Neural cell (in vitro differentiated cells): ENCODE measurements around the gene AP5B1. TPM values are rescaled to one million over a fixed set of nuclear protein-coding genes. Genes with fewer than 3 reads are reported as not detected.

Source experiments
- H2AFZ ChIP-seq: fragments of 200-600, 300-800 bp; sonication (generic), shearing (Covaris generic); 2 replicates; pipeline ENCODE4 v1.6.0; 2014; ENCODE audit warnings: low read depth, mild to moderate bottlenecking, antibody characterized with exemption, low read length, moderate library complexity
- H3F3A ChIP-seq: fragments of 200-600 bp; shearing (Covaris generic); 2 replicates; pipeline ENCODE4 v1.6.1; 2016; ENCODE audit warnings: mild to moderate bottlenecking, moderate library complexity, mixed read lengths, antibody characterized with exemption, low read length; ENCODE audit not compliant: insufficient read depth, poor library complexity, severe bottlenecking
- H3K27ac ChIP-seq: fragments of 200-600, 300-800 bp; sonication (generic), shearing (Covaris generic); 2 replicates; pipeline ENCODE4 v1.5.1; 2014; ENCODE audit warnings: mild to moderate bottlenecking, low read length, moderate library complexity
- H3K27me3 ChIP-seq: fragments of 300-800, 200-600 bp; sonication (generic), shearing (Covaris generic); 2 replicates; pipeline ENCODE4 v1.6.0; 2014; ENCODE audit warnings: mild to moderate bottlenecking, low read depth, low read length, moderate library complexity; ENCODE audit not compliant: insufficient read depth
- H3K36me3 ChIP-seq: fragments of 300-800, 200-600 bp; sonication (generic), shearing (Covaris generic); 2 replicates; pipeline ENCODE4 v1.5.1; 2014; ENCODE audit warnings: mild to moderate bottlenecking, antibody characterized with exemption, low read length, moderate library complexity; ENCODE audit not compliant: insufficient read depth
- H3K4me2 ChIP-seq: fragments of 300-800, 200-600 bp; sonication (generic), shearing (Covaris generic); 2 replicates; pipeline ENCODE4 v1.6.0; 2014; ENCODE audit warnings: mild to moderate bottlenecking, low read length
- H3K4me3 ChIP-seq: fragments of 300-800, 200-600 bp; sonication (generic), shearing (Covaris generic); 2 replicates; pipeline ENCODE4 v1.5.1; 2014; ENCODE audit warnings: mild to moderate bottlenecking, low read length, moderate library complexity
- H3K79me2 ChIP-seq: fragments of 200-600 bp; shearing (Covaris generic); replicated peaks from 2 replicates; pipeline ENCODE4 v1.6.0; 2014; ENCODE audit warnings: mild to moderate bottlenecking, low read length, moderate library complexity; ENCODE audit not compliant: insufficient read depth
- H3K9ac ChIP-seq: fragments of 300-800, 200-600 bp; sonication (generic), shearing (Covaris generic); 2 replicates; pipeline ENCODE4 v1.6.1; 2016; ENCODE audit warnings: mild to moderate bottlenecking, low read length, mixed read lengths
- H3K9me2 ChIP-seq: fragments of 200-600 bp; shearing (Covaris generic); 2 replicates; pipeline ENCODE4 v1.6.1; 2016; ENCODE audit warnings: mild to moderate bottlenecking, low read length, mixed read lengths; ENCODE audit not compliant: insufficient read depth
- H3K9me3 ChIP-seq: fragments of 200-600, 300-800 bp; sonication (generic), shearing (Covaris generic); 2 replicates; pipeline ENCODE4 v1.6.1; 2016; ENCODE audit warnings: mild to moderate bottlenecking, mixed run types, low read length, moderate library complexity, mixed read lengths
- H4K20me1 ChIP-seq: fragments of 200-600 bp; shearing (Covaris generic); 2 replicates; pipeline ENCODE4 v1.6.1; 2016; ENCODE audit warnings: mild to moderate bottlenecking, mixed run types; ENCODE audit not compliant: insufficient read depth
- EP300 ChIP-seq: fragments of 450-650 bp; conservative IDR thresholded peaks from 2 replicates; pipeline ENCODE4 v1.6.1; 2014; ENCODE audit warnings: antibody characterized with exemption, mild to moderate bottlenecking, moderate library complexity; ENCODE audit not compliant: poor library complexity, severe bottlenecking
- EZH2 ChIP-seq: fragments of 200-600, 300-800 bp; shearing (Covaris generic), sonication (generic); IDR thresholded peaks from 2 replicates; pipeline ENCODE4 v1.6.1; 2014; ENCODE audit warnings: antibody characterized with exemption, low read length, borderline replicate concordance, mild to moderate bottlenecking; ENCODE audit not compliant: insufficient read depth, poor library complexity, severe bottlenecking
- MXI1 ChIP-seq: fragments of 450-650 bp; conservative IDR thresholded peaks from 2 replicates; pipeline ENCODE4 v1.6.1; 2014; ENCODE audit warnings: antibody characterized with exemption, mild to moderate bottlenecking; ENCODE audit not compliant: poor library complexity, severe bottlenecking
- POLR2AphosphoS5 ChIP-seq: IDR thresholded peaks from 2 replicates; pipeline ENCODE4 v1.6.1; 2012
- RAD21 ChIP-seq: fragments of 450-650 bp; conservative IDR thresholded peaks from 2 replicates; pipeline ENCODE4 v1.6.1; 2014; ENCODE audit warnings: antibody characterized with exemption, mild to moderate bottlenecking, moderate library complexity
- REST ChIP-seq: IDR thresholded peaks from 2 replicates; pipeline ENCODE4 v1.6.1; 2012; ENCODE audit warnings: borderline replicate concordance
- SMC3 ChIP-seq: fragments of 450-650 bp; conservative IDR thresholded peaks from 2 replicates; pipeline ENCODE4 v1.6.1; 2014; ENCODE audit warnings: antibody characterized with exemption, mild to moderate bottlenecking, moderate library complexity; ENCODE audit not compliant: poor library complexity
- TAF1 ChIP-seq: IDR thresholded peaks from 2 replicates; pipeline ENCODE4 v1.6.1; 2012; ENCODE audit warnings: low read depth
- polyA plus RNA-seq: library from polyadenylated mRNA; depleted of rRNA; stranded (reverse); fragments of >200 nt; gene quantifications from 2 replicates; pipeline ENCODE4 v1.2.3, GENCODE V29; 2014
- TF ChIP-seq, protein P1 (sequence below): fragments of 450-650 bp; IDR thresholded peaks from 2 replicates; pipeline ENCODE4 v1.5.1; 2014; ENCODE audit warnings: antibody characterized with exemption, mild to moderate bottlenecking, moderate library complexity; ENCODE audit not compliant: poor library complexity, severe bottlenecking

The AP5B1 gene
- polyA plus RNA-seq, 1 donor from 2014 or later: 0.52 TPM

- Histone ChIP-seq H3K9me2 (no peaks in the 10 kb centered on the region), H3K4me2 (no peak overlapping the region), H4K20me1 (no peaks in the 10 kb centered on the region), H3K4me3 (no peak overlapping the region), H3K27ac (no peak overlapping the region), H3K9me3 (no peaks in the 10 kb centered on the region), H3F3A (no peaks in the 10 kb centered on the region), H3K27me3 (peaks cover 6% of the 10 kb centered on the region), H3K79me2 (no peaks in the 10 kb centered on the region), H2AFZ (no peak overlapping the region), H3K36me3 (no peaks in the 10 kb centered on the region), H3K9ac (no peak overlapping the region)
- no peak for TF ChIP-seq POLR2AphosphoS5
- TF ChIP-seq RAD21: no peak
- TF ChIP-seq EP300: no peak
- TF ChIP-seq EZH2: no peak
- no peak for TF ChIP-seq REST
- TF ChIP-seq MXI1: no peak
- TF ChIP-seq TAF1: no peak
- TF ChIP-seq, protein P1, sequence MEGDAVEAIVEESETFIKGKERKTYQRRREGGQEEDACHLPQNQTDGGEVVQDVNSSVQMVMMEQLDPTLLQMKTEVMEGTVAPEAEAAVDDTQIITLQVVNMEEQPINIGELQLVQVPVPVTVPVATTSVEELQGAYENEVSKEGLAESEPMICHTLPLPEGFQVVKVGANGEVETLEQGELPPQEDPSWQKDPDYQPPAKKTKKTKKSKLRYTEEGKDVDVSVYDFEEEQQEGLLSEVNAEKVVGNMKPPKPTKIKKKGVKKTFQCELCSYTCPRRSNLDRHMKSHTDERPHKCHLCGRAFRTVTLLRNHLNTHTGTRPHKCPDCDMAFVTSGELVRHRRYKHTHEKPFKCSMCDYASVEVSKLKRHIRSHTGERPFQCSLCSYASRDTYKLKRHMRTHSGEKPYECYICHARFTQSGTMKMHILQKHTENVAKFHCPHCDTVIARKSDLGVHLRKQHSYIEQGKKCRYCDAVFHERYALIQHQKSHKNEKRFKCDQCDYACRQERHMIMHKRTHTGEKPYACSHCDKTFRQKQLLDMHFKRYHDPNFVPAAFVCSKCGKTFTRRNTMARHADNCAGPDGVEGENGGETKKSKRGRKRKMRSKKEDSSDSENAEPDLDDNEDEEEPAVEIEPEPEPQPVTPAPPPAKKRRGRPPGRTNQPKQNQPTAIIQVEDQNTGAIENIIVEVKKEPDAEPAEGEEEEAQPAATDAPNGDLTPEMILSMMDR: no peak
- TF ChIP-seq SMC3: no peak
These were observed 14.1 kb upstream of the AP5B1 start for GRCh38 chr11:65794570-65795510.

GRCh38 chr11:65793625-65794400 is 13.0 kb upstream of the AP5B1 start:
- no peaks in the 10 kb centered on the region for H3K9me2 ChIP-seq
- no peak overlapping the region for H3K4me2 ChIP-seq

More at GRCh38 chr11:65793625-65794400, 13.0 kb upstream of the AP5B1 start:
- Histone ChIP-seq H2AFZ (no peak overlapping the region), H3K9ac (no peak overlapping the region), H3K9me3 (no peaks in the 10 kb centered on the region), H3K79me2 (no peaks in the 10 kb centered on the region), H3K27me3 (peaks cover 16% of the 10 kb centered on the region), H4K20me1 (no peaks in the 10 kb centered on the region), H3K36me3 (no peaks in the 10 kb centered on the region), H3F3A (no peaks in the 10 kb centered on the region), H3K27ac (no peak overlapping the region), H3K4me3 (no peak overlapping the region)
- TF ChIP-seq, protein P1: no peak
- no peak for TF ChIP-seq POLR2AphosphoS5
- no peak for TF ChIP-seq EP300
- TF ChIP-seq RAD21: no peak
- no peak for TF ChIP-seq MXI1
- TF ChIP-seq REST: no peak
- no peak for TF ChIP-seq SMC3
- no peak for TF ChIP-seq EZH2
- TF ChIP-seq TAF1: no peak
